Measurements from ENCODE around the gene ANKRD17. TPM values are rescaled to one million over a fixed set of nuclear protein-coding genes. Genes with fewer than 3 reads are reported as not detected.
A peak's percentile ranks its signal among the peaks of the same experiment; 100 is the strongest.

Gene ANKRD17
- total and polyA plus RNA-seq, 2 donors (not counting 3 experiments of a cell fraction or from before 2014, with no cell fraction given) = 33.3 to 64.4 TPM

DNA sequence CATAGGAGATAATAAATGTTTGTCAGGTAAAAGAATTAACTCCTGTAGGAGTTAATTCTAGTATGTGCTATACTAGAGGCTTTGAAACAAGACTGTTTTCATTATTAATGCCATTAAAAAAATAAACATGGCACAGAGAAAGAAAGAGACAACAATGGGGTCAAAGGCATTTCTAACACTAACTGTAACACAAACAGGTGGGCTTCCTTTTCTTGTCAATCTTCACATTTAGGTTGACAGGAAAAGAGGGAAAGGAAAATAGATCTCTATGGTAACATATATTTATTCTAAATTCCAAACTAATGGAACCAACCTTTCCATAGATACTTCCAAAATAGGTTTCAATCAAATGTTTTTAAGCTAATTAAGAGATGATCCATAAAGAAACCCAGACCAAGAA, 9.8 kb downstream of the ANKRD17 start:
- H3K36me3 ChIP-seq (ENCODE audit: control insufficient read depth in 2 of 2, extremely low read depth in 1 of 2, insufficient read depth in 2 of 2, low read length in 2 of 2) = peaks cover 0 to 7% of the 10 kb centered on the region in 2 experiments
- intact Hi-C loops (cut with micrococcal nuclease) = no loop called here
- no peak overlapping the region for H3K4me3 ChIP-seq (replicated peaks in 1 of 3; ENCODE audit: insufficient read depth in 1 of 3, low read depth in 1 of 3, low read length in 3 of 3)
- H3K79me2 ChIP-seq (ENCODE audit: control insufficient read depth, insufficient read depth, low read length) = peaks cover 99% of the 10 kb centered on the region
- no peak overlapping the region for H3K4me2 ChIP-seq (ENCODE audit: insufficient read depth, low read length)
- no peaks in the 10 kb centered on the region for H3K9me3 ChIP-seq (replicated peaks; ENCODE audit: control insufficient read depth, insufficient read depth, low read length)
- FAIRE-seq = no peak
- peaks cover 9% of the 10 kb centered on the region for H4K20me1 ChIP-seq (replicated peaks; ENCODE audit: control insufficient read depth, extremely low read depth, insufficient read depth, low read length)
- H3K9ac ChIP-seq (replicated peaks; ENCODE audit: extremely low read depth, insufficient read depth, low read length) = no peak overlapping the region
- ChIA-PET CTCF (interaction anchor here (1.4 to 1.6 kb wide), 2 partner anchors 8 to 168 kb away, joined by 3 to 6 read pairs; no protein-coding TSS in a partner anchor), POLR2A (interaction anchor here (0.7 kb wide), 1 partner anchor 10 kb away, joined by 4 read pairs; the partner anchor contains the start of gene ANKRD17)
- H3K4me1 ChIP-seq (ENCODE audit: control insufficient read depth, extremely low read depth, insufficient read depth, low read length) = no peaks in the 10 kb centered on the region
- TF ChIP-seq POLR2A (IDR thresholded peaks at IDR 0.05; ENCODE audit: low read depth, low read length) (no peak), GATA2 (IDR thresholded peaks at IDR 0.05; ENCODE audit: insufficient read depth, insufficient read length, low read depth, low read length) (no peak), CTCF (IDR thresholded peaks at IDR 0.05; ENCODE audit: extremely low read depth in 1 of 2, insufficient read depth in 1 of 2, low read depth in 1 of 2, low read length in 2 of 2) (no peak), MYC (IDR thresholded peaks at IDR 0.05; ENCODE audit: low read depth, low read length) (no peak), POLR2AphosphoS5 (IDR thresholded peaks at IDR 0.05; ENCODE audit: insufficient read depth, low read depth, low read length) (no peak), FOS (IDR thresholded peaks at IDR 0.05; ENCODE audit: borderline replicate concordance, insufficient read depth, low read length) (no peak), EZH2 (IDR thresholded peaks at IDR 0.05; ENCODE audit: borderline replicate concordance, low read depth, low read length, severe bottlenecking) (no peak), JUN (IDR thresholded peaks at IDR 0.05; ENCODE audit: borderline replicate concordance, insufficient read depth, insufficient read length, low read depth) (no peak), MAX (IDR thresholded peaks at IDR 0.05; ENCODE audit: insufficient read depth, insufficient read length) (no peak)
- H3K9me1 ChIP-seq (replicated peaks; ENCODE audit: control insufficient read depth, extremely low read depth, insufficient read depth, low read length) = no peaks in the 10 kb centered on the region
- DNase-seq (ENCODE audit: low read depth, low spot score) = peak; percentile 14
- BruUV-seq (replicated peaks) = no TSS peak
- dilution Hi-C loops (cut with MboI; ENCODE audit: extremely low pct_ligation_motif_present, low sequenced_read_pairs) = no loop called here
- no peak overlapping the region for H3K27ac ChIP-seq (ENCODE audit: insufficient read depth, low read depth, low read length)
- no peaks in the 10 kb centered on the region for H3K27me3 ChIP-seq (ENCODE audit: control insufficient read depth in 2 of 2, insufficient read depth in 2 of 2, low read length in 2 of 2)
- no peak overlapping the region for H2AFZ ChIP-seq (ENCODE audit: low read depth, low read length)
